ENCODE data around the gene RUNX1.

Gene RUNX1

GRCh38 chr21:34989337-34990151 is 59.6 kb downstream of the RUNX1 start:
- peak; percentile 44 for DNase-seq

GRCh38 chr21:34988625-34989024 is 60.5 kb downstream of the RUNX1 start:
- DNase-seq = no peak

GRCh38 chr21:34988139-34988538 is 61.0 kb downstream of the RUNX1 start:
- no peak for DNase-seq

GRCh38 chr21:34987501-34988072 is 61.5 kb downstream of the RUNX1 start:
- DNase-seq = no peak

- no peak for DNase-seq
These were observed 62.3 kb downstream of the RUNX1 start for GRCh38 chr21:34986561-34987500.

GRCh38 chr21:34984356-34985058 is 64.6 kb downstream of the RUNX1 start:
- DNase-seq = no peak

- no peak for DNase-seq
These were observed 65.4 kb downstream of the RUNX1 start for GRCh38 chr21:34983680-34984086.

GRCh38 chr21:34981791-34982190 is 67.3 kb downstream of the RUNX1 start:
- DNase-seq = no peak

GRCh38 chr21:34980423-34981115 is 68.5 kb downstream of the RUNX1 start:
- DNase-seq = no peak

- no peak for DNase-seq
These were observed 69.7 kb downstream of the RUNX1 start for GRCh38 chr21:34979383-34979782.

- DNase-seq = no peak
These were observed 71.8 kb downstream of the RUNX1 start for GRCh38 chr21:34977333-34977732.

GRCh38 chr21:34974162-34974981 is 74.7 kb downstream of the RUNX1 start:
- no peak for DNase-seq

GRCh38 chr21:34973685-34974084 is 75.4 kb downstream of the RUNX1 start:
- no peak for DNase-seq

GRCh38 chr21:34971656-34972055 is 77.4 kb downstream of the RUNX1 start:
- no peak for DNase-seq

- DNase-seq = no peak
These were observed 78.5 kb downstream of the RUNX1 start for GRCh38 chr21:34970566-34970965.

- no peak for DNase-seq
These were observed 79.0 kb downstream of the RUNX1 start for GRCh38 chr21:34970167-34970500.

- DNase-seq = no peak
These were observed 79.5 kb downstream of the RUNX1 start for GRCh38 chr21:34969423-34970166.

- no peak for DNase-seq
These were observed 80.4 kb downstream of the RUNX1 start for GRCh38 chr21:34968414-34969333.

- no peak for DNase-seq
These were observed 81.4 kb downstream of the RUNX1 start for GRCh38 chr21:34967509-34968289.
